Ovary (tissue), 3 donors: ENCODE data around the gene LGALS7.

Source experiments
- EP300 ChIP-seq: sonication (generic); formaldehyde crosslinking; IDR thresholded peaks from one replicate; pipeline ENCODE4 v1.6.1; 2017; ENCODE audit warnings: antibody characterized with exemption
- POLR2A ChIP-seq: fragments of 450-650 bp; IDR thresholded peaks from one replicate; pipeline ENCODE4 v1.6.1; 2017; ENCODE audit warnings: antibody characterized with exemption, mild to moderate bottlenecking, moderate library complexity
- TF ChIP-seq, protein P1 (sequence below), 3 donors: fragments of 450-650 bp in 2 of 3; fragments of 200-600 bp in 1 of 3; IDR thresholded peaks; one replicate each; pipeline versions ENCODE4 v1.5.1 to v1.8.0; 2016 to 2022; ENCODE audit warnings: antibody characterized with exemption in 3 of 3, mild to moderate bottlenecking in 1 of 3
- donor health status: DM: no; HTN: no; CAD: no.

DNA sequence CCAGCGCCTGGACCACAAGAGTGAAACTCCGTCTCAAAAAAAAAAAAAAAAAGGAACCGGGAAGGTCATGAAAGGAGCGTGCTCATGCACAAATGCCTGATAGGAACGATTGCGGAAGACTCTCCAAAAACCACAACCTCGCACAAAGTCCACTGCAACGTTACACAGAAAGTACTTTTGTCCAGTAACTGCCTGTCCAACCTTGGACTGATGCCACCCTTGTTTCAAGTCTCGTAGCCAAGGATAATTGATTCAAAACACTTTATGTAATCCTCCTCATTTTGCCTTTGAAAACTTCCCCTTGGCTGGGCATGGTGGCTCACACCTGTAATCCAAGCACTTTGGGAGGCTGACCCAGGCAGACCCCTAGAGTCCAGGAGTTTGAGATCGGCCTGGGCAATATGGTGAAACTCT is 13.7 kb downstream of the LGALS7 start:
- TF ChIP-seq, protein P1, sequence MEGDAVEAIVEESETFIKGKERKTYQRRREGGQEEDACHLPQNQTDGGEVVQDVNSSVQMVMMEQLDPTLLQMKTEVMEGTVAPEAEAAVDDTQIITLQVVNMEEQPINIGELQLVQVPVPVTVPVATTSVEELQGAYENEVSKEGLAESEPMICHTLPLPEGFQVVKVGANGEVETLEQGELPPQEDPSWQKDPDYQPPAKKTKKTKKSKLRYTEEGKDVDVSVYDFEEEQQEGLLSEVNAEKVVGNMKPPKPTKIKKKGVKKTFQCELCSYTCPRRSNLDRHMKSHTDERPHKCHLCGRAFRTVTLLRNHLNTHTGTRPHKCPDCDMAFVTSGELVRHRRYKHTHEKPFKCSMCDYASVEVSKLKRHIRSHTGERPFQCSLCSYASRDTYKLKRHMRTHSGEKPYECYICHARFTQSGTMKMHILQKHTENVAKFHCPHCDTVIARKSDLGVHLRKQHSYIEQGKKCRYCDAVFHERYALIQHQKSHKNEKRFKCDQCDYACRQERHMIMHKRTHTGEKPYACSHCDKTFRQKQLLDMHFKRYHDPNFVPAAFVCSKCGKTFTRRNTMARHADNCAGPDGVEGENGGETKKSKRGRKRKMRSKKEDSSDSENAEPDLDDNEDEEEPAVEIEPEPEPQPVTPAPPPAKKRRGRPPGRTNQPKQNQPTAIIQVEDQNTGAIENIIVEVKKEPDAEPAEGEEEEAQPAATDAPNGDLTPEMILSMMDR (IDR thresholded peaks at IDR 0.05) = no peak
- TF ChIP-seq EP300 = no peak
- no peak for TF ChIP-seq POLR2A
